GM13977 (cell line): ENCODE results near the gene LPP.

ENCODE experiments used
- DNase-seq: peaks from one replicate; pipeline ENCODE4 v3.0.0; 2012; ENCODE audit warnings: low spot score
- in situ Hi-C: fragments of 300-500 bp; cut with MboI; formaldehyde crosslinking; loops from one replicate; pipeline ENCODE4 v1.12.0; 2022; ENCODE audit warnings: low sequenced_read_pairs, low pct_unique_long_range_greater_than_20kb, mixed read lengths, inconsistent platforms; ENCODE audit not compliant: unreplicated experiment
- TF ChIP-seq, protein P1 (sequence below): IDR thresholded peaks from 2 replicates; pipeline ENCODE4 v1.5.1; 2012; ENCODE audit warnings: mild to moderate bottlenecking, control low read depth; ENCODE audit not compliant: insufficient read depth; ENCODE audit errors: extremely low read depth, missing control alignments

Gene LPP, protein sequence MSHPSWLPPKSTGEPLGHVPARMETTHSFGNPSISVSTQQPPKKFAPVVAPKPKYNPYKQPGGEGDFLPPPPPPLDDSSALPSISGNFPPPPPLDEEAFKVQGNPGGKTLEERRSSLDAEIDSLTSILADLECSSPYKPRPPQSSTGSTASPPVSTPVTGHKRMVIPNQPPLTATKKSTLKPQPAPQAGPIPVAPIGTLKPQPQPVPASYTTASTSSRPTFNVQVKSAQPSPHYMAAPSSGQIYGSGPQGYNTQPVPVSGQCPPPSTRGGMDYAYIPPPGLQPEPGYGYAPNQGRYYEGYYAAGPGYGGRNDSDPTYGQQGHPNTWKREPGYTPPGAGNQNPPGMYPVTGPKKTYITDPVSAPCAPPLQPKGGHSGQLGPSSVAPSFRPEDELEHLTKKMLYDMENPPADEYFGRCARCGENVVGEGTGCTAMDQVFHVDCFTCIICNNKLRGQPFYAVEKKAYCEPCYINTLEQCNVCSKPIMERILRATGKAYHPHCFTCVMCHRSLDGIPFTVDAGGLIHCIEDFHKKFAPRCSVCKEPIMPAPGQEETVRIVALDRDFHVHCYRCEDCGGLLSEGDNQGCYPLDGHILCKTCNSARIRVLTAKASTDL

DNA sequence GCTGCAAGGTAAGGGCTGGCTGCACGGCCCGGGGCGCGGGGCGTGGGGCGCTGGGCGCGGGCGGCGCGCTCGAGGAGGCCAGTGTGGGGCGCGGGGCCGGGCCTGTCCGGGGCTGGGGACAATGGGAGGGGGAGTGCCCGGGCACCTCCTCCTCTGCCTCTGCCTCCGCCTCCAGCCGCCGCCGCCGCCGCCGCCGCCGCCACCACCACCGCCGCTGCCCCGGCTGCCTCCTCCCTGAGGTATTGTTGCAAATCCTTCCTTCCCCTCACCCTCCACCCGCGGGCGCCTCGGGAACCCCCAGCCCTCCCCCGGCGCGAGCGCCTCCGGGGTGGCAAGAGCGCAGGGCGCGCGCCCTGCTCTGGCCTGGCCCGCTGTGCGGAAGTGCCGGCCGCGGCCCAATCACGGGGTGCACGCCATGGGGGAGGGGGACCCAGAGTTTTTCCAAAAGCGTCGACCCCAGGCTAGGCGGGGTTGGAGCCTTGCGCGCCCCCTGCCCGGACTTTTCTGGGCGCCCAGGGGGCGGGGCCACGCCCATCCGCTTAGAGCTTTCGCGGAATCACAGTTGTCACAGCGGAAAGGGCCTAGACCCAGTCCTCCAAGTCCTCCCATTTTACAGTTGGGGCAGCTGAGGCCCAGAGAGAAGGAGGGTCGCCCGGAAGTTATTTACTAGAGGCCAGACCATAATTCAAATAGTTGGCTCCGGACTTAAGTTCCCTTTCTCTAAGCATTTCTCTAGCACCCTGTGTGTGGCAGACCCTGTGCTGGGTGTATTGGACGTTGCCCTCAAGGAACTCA lies at the start of gene LPP:
Gene LPP, plus strand, starts transcription at position 144 of the 795 bp plus-strand sequence. CDS start 251,964 bp downstream, outside the sequence.
- in situ Hi-C loops: no loop called here
- peak; percentile 87 for DNase-seq
- TF ChIP-seq, protein P1, sequence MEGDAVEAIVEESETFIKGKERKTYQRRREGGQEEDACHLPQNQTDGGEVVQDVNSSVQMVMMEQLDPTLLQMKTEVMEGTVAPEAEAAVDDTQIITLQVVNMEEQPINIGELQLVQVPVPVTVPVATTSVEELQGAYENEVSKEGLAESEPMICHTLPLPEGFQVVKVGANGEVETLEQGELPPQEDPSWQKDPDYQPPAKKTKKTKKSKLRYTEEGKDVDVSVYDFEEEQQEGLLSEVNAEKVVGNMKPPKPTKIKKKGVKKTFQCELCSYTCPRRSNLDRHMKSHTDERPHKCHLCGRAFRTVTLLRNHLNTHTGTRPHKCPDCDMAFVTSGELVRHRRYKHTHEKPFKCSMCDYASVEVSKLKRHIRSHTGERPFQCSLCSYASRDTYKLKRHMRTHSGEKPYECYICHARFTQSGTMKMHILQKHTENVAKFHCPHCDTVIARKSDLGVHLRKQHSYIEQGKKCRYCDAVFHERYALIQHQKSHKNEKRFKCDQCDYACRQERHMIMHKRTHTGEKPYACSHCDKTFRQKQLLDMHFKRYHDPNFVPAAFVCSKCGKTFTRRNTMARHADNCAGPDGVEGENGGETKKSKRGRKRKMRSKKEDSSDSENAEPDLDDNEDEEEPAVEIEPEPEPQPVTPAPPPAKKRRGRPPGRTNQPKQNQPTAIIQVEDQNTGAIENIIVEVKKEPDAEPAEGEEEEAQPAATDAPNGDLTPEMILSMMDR: no peak

- TF ChIP-seq, protein P1: no peak
- no peak for DNase-seq
- in situ Hi-C loops: no loop called here
Measured at GRCh38 chr3:188106006-188106405, 48.0 kb upstream of the LPP start.

DNA sequence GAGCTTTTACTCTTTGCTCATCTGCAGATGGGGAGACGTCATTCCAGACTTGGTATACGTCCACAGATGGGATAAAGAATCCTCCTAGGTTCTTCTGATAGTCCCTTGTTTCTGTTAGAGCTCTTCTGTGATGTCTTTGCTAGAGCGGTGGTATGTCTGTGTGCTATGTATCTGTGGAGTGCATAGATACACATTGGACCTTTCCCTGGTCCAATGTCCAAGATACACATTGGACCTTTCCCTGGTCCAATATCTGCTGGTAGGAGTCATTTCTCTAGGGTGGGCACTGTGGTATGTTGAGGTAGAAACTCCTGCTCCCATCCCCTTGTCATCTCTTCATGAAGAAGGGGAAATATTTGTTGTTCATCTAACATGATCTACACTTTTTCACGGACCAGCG lies 47.5 kb upstream of the LPP start:
- in situ Hi-C loops: no loop called here
- TF ChIP-seq, protein P1: no peak
- no peak for DNase-seq

GRCh38 chr3:188106887-188107830 lies 46.8 kb upstream of the LPP start:
- TF ChIP-seq, protein P1: no peak
- no peak for DNase-seq
- in situ Hi-C loops: no loop called here

DNA sequence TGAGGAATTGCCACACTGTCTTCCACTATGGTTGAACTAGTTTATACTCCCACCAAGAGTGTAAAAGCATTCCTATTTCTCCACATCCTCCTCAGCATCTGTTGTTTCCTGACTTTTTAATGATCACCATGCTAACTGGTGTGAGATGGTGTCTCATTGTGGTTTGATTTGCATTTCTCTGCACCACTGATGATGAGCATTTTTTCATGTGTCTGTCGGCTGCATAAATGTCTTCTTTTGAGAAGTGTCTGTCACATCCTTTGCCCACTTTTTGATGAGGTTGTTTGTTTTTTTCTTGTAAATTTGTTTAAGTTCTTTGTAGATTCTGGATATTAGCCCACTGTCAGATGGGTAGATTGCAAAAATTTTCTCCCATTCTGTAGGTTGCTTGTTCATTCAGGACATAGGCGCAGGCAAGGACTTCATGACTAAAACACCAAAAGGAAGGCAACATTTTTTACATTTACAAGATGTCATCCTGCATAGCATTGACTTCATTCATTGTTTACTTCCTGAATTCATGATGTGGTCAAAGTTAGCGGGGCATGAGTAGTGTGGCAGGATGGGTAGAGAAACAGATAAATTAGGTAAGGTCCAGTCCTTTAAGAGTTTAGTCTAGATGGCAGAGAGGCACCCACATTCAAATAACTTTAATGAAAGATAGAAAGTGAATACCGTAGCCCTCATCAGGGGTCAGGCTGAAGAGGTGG lies 45.1 kb upstream of the LPP start:
- in situ Hi-C loops: no loop called here
- no peak for DNase-seq
- TF ChIP-seq, protein P1: no peak
